KG1 (cell line): ENCODE measurements around the gene ENTPD8.

Source experiments
- DNase-seq: peaks from one replicate; lab custom pipeline; 2025; lab: John Stamatoyannopoulos, UW

ENTPD8 gene

GRCh38 chr9:137441289-137441934 is at the start of gene ENTPD8:
Gene ENTPD8 (minus strand): TSS chr9:137441357. CDS start chr9:137438285, 3,072 bp downstream.
- DNase-seq: no peak

- DNase-seq: no peak
Observed at GRCh38 chr9:137490532-137491186, 49.5 kb upstream of the ENTPD8 start.

GRCh38 chr9:137488906-137489305 is 47.7 kb upstream of the ENTPD8 start:
- no peak for DNase-seq

- DNase-seq: no peak
Observed at GRCh38 chr9:137488327-137488653, 47.1 kb upstream of the ENTPD8 start.

- DNase-seq: no peak
Observed at GRCh38 chr9:137487454-137488326, 46.5 kb upstream of the ENTPD8 start.

GRCh38 chr9:137486545-137487453 is 45.6 kb upstream of the ENTPD8 start:
- no peak for DNase-seq

GRCh38 chr9:137486141-137486490 is 45.0 kb upstream of the ENTPD8 start:
- no peak for DNase-seq

- no peak for DNase-seq
Observed at GRCh38 chr9:137485343-137486140, 44.4 kb upstream of the ENTPD8 start.

- no peak for DNase-seq
Observed at GRCh38 chr9:137484551-137485315, 43.6 kb upstream of the ENTPD8 start.

GRCh38 chr9:137482094-137482781 is 41.1 kb upstream of the ENTPD8 start:
- no peak for DNase-seq

GRCh38 chr9:137480686-137481683 is 39.8 kb upstream of the ENTPD8 start:
- no peak for DNase-seq

- DNase-seq: no peak
Observed at GRCh38 chr9:137479892-137480685, 38.9 kb upstream of the ENTPD8 start.

GRCh38 chr9:137478962-137479861 is 38.1 kb upstream of the ENTPD8 start:
- DNase-seq: no peak

- DNase-seq: no peak
Observed at GRCh38 chr9:137478613-137478961, 37.4 kb upstream of the ENTPD8 start.

GRCh38 chr9:137477778-137478612 is 36.8 kb upstream of the ENTPD8 start:
- DNase-seq: no peak

- DNase-seq: no peak
Observed at GRCh38 chr9:137476856-137477255, 35.7 kb upstream of the ENTPD8 start.
